ENCODE results near the gene PDP2.

GRCh38 chr16:66886321-66886720, 6.0 kb downstream of the PDP2 start:
- TF ChIP-seq, protein P1, sequence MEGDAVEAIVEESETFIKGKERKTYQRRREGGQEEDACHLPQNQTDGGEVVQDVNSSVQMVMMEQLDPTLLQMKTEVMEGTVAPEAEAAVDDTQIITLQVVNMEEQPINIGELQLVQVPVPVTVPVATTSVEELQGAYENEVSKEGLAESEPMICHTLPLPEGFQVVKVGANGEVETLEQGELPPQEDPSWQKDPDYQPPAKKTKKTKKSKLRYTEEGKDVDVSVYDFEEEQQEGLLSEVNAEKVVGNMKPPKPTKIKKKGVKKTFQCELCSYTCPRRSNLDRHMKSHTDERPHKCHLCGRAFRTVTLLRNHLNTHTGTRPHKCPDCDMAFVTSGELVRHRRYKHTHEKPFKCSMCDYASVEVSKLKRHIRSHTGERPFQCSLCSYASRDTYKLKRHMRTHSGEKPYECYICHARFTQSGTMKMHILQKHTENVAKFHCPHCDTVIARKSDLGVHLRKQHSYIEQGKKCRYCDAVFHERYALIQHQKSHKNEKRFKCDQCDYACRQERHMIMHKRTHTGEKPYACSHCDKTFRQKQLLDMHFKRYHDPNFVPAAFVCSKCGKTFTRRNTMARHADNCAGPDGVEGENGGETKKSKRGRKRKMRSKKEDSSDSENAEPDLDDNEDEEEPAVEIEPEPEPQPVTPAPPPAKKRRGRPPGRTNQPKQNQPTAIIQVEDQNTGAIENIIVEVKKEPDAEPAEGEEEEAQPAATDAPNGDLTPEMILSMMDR (IDR thresholded peaks at IDR 0.05; ENCODE audit: insufficient read depth, low read length) = no peak
- TF ChIP-seq POLR2AphosphoS5 (IDR thresholded peaks at IDR 0.05; ENCODE audit: low read depth) (no peak), SPI1 (IDR thresholded peaks at IDR 0.05; ENCODE audit: borderline replicate concordance, low read depth) (no peak), REST (IDR thresholded peaks at IDR 0.05; ENCODE audit: insufficient replicate concordance, low read depth) (no peak)

All from HL-60 (cell line).